Ascending aorta (tissue), 2 donors: ENCODE results near the gene MEGF11. TPM values are rescaled to one million over a fixed set of nuclear protein-coding genes. Genes with fewer than 3 reads are reported as not detected.
A peak's percentile ranks its signal among the peaks of the same experiment; 100 is the strongest.

Experiments used
- DNase-seq, 2 donors: peaks; one replicate each; pipeline ENCODE4 v3.0.0-alpha.2; 2019; ENCODE audit warnings: low spot score in 2 of 2
- H3K27ac ChIP-seq, 2 donors: fragments of 200-600 bp; sonication (generic); one replicate each; pipeline ENCODE4 v1.5.1; 2016 to 2017; ENCODE audit warnings: mild to moderate bottlenecking in 1 of 2
- H3K27me3 ChIP-seq: fragments of 200-600 bp; sonication (generic); one replicate; pipeline ENCODE4 v1.5.1; 2017
- H3K36me3 ChIP-seq, 2 donors: fragments of 200-600 bp; sonication (generic); one replicate each; pipeline ENCODE4 v1.5.1; 2016
- H3K4me1 ChIP-seq, 2 donors: fragments of 200-600 bp; sonication (generic); one replicate each; pipeline ENCODE4 v1.5.1; 2016 to 2017; ENCODE audit warnings: mild to moderate bottlenecking in 1 of 2
- H3K4me3 ChIP-seq, 2 donors: fragments of 200-600 bp; sonication (generic); one replicate each; pipeline ENCODE4 v1.5.1; 2016 to 2017; ENCODE audit warnings: mild to moderate bottlenecking in 1 of 2
- H3K9me3 ChIP-seq, 2 donors: fragments of 200-600 bp; sonication (generic); one replicate each; pipeline ENCODE4 v1.5.1; 2016
- CTCF ChIP-seq, 3 experiments: fragments of 200-600 bp in 2 of 3; fragments of 450-650 bp in 1 of 3; sonication (generic) in 2 of 3; IDR thresholded peaks; one replicate each; pipeline ENCODE4 v1.5.1; 2016 to 2019; ENCODE audit warnings: antibody characterized with exemption in 3 of 3, mild to moderate bottlenecking in 1 of 3, moderate library complexity in 1 of 3
- intact Hi-C: fragments of 100-400 bp; cut with DNase I; formaldehyde crosslinking; loops from one replicate; pipeline ENCODE4 v1.15.1; 2023
- total RNA-seq: library from RNA; depleted of rRNA; stranded (reverse); fragments of >200 nt; gene quantifications from one replicate; pipeline ENCODE4 v1.1.0, GENCODE V29; 2016

MEGF11 gene
- total RNA-seq, 1 donor from 2014 or later, result not detected

- no peaks in the 10 kb centered on the region for H3K27me3 ChIP-seq
- H3K27ac ChIP-seq, result no peak overlapping the region
- peaks cover 0 to 3% of the 10 kb centered on the region in 2 donors for H3K4me1 ChIP-seq
- intact Hi-C loops, result no loop called here
- no peaks in the 10 kb centered on the region for H3K9me3 ChIP-seq
- no peak for DNase-seq
- no peaks in the 10 kb centered on the region for H3K36me3 ChIP-seq
- H3K4me3 ChIP-seq, result no peak overlapping the region
- no peak for TF ChIP-seq CTCF (IDR thresholded peaks at IDR 0.05)
Measured at GRCh38 chr15:65867244-65867643, 386.3 kb downstream of the MEGF11 start.

DNA sequence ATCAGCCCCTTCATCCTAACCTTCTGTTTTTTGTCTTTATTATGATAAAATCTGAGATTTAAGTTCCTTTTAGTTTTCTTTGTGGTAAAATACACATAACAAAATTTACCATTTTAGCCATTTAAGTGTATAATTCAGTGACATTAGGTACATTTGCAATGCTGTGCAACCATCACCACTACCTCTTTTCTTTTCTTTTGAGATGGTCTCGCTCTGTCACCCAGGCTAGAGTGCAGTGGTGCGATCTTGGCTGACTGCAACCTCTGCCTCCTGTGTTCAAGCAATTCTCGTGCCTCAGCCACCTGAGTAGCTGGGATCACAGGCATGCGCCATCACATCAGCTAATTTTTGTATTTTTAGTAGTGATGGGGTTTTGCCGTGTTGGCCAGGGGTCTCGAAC lies 390.4 kb downstream of the MEGF11 start:
- no peak for TF ChIP-seq CTCF (IDR thresholded peaks at IDR 0.05)
- intact Hi-C loops, result no loop called here

DNA sequence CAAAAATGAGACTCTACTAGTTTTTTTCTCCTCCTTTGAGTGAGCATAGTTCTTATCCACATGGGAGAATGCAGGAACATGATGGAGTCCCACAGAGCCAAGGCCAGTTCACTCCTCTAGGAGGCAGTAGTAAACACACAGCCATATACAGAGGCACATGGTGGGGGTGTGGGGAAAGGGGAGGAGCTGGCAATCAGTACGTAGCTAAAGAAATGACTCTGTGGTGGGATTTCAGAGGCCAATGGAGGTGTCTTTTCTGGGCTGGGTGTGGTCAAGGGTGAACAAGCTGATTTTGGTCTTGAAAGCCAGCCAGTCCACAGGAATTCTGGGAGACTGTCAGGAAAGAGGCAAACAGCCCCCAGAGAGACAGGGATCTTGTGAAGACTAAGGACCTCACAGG lies 390.9 kb downstream of the MEGF11 start:
- TF ChIP-seq CTCF (IDR thresholded peaks at IDR 0.05), result peak in 1 of 3 experiments; percentile 18
- H3K4me3 ChIP-seq, result no peak overlapping the region
- intact Hi-C loops, result no loop called here

More for the DNA sequence above, 390.4 kb downstream of the MEGF11 start:
- no peak overlapping the region for H3K4me3 ChIP-seq
- no peaks in the 10 kb centered on the region for H3K36me3 ChIP-seq
- no peaks in the 10 kb centered on the region for H3K27me3 ChIP-seq
- DNase-seq, result no peak
- H3K9me3 ChIP-seq, result no peaks in the 10 kb centered on the region
- no peaks in the 10 kb centered on the region for H3K4me1 ChIP-seq
- H3K27ac ChIP-seq, result no peak overlapping the region

GRCh38 chr15:65857718-65858402 lies 395.7 kb downstream of the MEGF11 start:
- TF ChIP-seq CTCF (IDR thresholded peaks at IDR 0.05), result no peak
- Histone ChIP-seq H3K9me3 (no peaks in the 10 kb centered on the region), H3K36me3 (no peaks in the 10 kb centered on the region), H3K4me3 (no peak overlapping the region), H3K27ac (no peak overlapping the region), H3K27me3 (no peaks in the 10 kb centered on the region), H3K4me1 (no peaks in the 10 kb centered on the region)
- no peak for DNase-seq
- intact Hi-C loops, result loop anchor here (10.0 kb wide), 1 partner anchor 223 kb away; no protein-coding TSS in a partner anchor

More for the DNA sequence above, 390.9 kb downstream of the MEGF11 start:
- H3K27me3 ChIP-seq, result no peaks in the 10 kb centered on the region
- H3K36me3 ChIP-seq, result no peaks in the 10 kb centered on the region
- no peaks in the 10 kb centered on the region for H3K9me3 ChIP-seq
- H3K27ac ChIP-seq, result no peak overlapping the region
- H3K4me1 ChIP-seq, result no peaks in the 10 kb centered on the region
- DNase-seq, result no peak

DNA sequence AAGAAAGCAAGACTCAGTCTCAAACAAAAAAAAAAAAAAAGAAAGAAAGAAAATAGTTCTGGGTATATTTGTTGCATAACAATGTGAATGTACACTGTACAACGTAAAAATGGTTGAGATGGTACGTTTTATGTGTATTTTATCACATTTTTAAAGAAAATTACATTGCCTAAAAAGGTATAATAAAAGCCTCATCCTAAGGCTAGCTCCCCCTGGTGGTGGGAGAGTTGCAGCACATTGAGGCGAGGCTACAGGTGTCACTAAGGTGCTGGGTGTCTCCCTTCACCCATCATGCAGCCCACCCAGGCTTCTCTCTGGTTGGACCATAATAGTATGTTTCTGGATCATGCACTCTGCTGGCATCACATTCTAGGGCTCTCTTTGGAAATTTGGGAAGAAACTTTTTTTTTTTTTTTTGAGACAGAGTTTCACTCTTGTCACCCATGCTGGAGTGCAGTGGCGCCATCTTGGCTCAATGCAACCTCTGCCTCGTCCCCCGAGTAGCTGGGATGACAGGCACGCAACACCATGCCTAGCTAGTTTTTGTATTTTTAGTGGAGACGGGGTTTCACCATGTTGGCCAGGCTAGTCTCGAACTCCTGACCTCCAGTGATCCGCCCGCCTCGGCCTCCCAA lies 396.6 kb downstream of the MEGF11 start:
- intact Hi-C loops, result loop anchor here (10.0 kb wide), 1 partner anchor 222 kb away; no protein-coding TSS in a partner anchor
- peak; percentile 63 to 83 (median 77) for TF ChIP-seq CTCF (IDR thresholded peaks at IDR 0.05)
- DNase-seq, result peak; percentile 21 to 87

More for the DNA sequence above, 396.6 kb downstream of the MEGF11 start:
- H3K9me3 ChIP-seq, result no peaks in the 10 kb centered on the region
- no peak overlapping the region for H3K4me3 ChIP-seq
- no peak overlapping the region for H3K27ac ChIP-seq
- no peaks in the 10 kb centered on the region for H3K27me3 ChIP-seq
- H3K36me3 ChIP-seq, result no peaks in the 10 kb centered on the region
- no peaks in the 10 kb centered on the region for H3K4me1 ChIP-seq
